ENCODE measurements around the gene DERA. TPM values are rescaled to one million over a fixed set of nuclear protein-coding genes. Genes with fewer than 3 reads are reported as not detected.
A peak's percentile ranks its signal among the peaks of the same experiment; 100 is the strongest.
"Not testable (repeated sequence)": the region's sequence is repeated elsewhere in the genome, so short reads cannot be mapped to it uniquely, and the experiment has no call there.

DERA gene
- total and polyA plus RNA-seq, 4 experiments from 2014 or later = 11.2 to 52.2 (median 18.5) TPM

- no peak overlapping the region for H3K4me3 Mint-ChIP-seq
Observed at GRCh38 chr12:15899282-15899870, 11.8 kb upstream of the DERA start.

GRCh38 chr12:15904378-15904920 is 6.7 kb upstream of the DERA start:
- POLR2A ChIA-PET (ENCODE audit: partially characterized antibody) = no interaction called here

More at GRCh38 chr12:15899282-15899870, 11.8 kb upstream of the DERA start:
- H3K4me1 ChIP-seq (ENCODE audit: insufficient read depth, low read length) = no peaks in the 10 kb centered on the region
- ChIA-PET CTCF (ENCODE audit: partially characterized antibody) (interaction anchor here (0.6 to 3.1 kb wide), 15 partner anchors 9 to 367 kb away, joined by 3 to 42 read pairs (median 6); partner anchors contain the start of genes DERA, EPS8 and STRAP), POLR2A (ENCODE audit: partially characterized antibody) (interaction anchor here (1.3 to 1.9 kb wide), 2 partner anchors 12 to 17 kb away, joined by 3 to 7 read pairs; partner anchors contain the start of genes DERA and STRAP)
- intact Hi-C loops (cut with micrococcal nuclease) = loop anchor here (1.0 to 5.0 kb wide), 5 partner anchors 12 to 367 kb away; partner anchors contain the start of genes DERA, EPS8 and STRAP
- peak in 4 of 5 donors; percentile 32 to 47 (median 34) for DNase-seq
- H3K36me3 Mint-ChIP-seq = peaks cover 34 to 74% of the 10 kb centered on the region in 2 donors
- H3K36me3 ChIP-seq (ENCODE audit: insufficient read depth, low read length) = peaks cover 34% of the 10 kb centered on the region
- peaks cover 7 to 12% (median 8%) of the 10 kb centered on the region in 4 donors for H3K4me1 Mint-ChIP-seq
- H3K9me3 Mint-ChIP-seq = no peaks in the 10 kb centered on the region
- no peaks in the 10 kb centered on the region for H3K27me3 Mint-ChIP-seq
- peak overlapping the region in 5 of 7 donors; percentile 25 to 85 (median 69) for H3K27ac Mint-ChIP-seq
- H3K9me3 ChIP-seq (ENCODE audit: control insufficient read depth in 1 of 2, low read length in 2 of 2) = no peaks in the 10 kb centered on the region
- no peak overlapping the region for H3K4me3 ChIP-seq (ENCODE audit: low read length in 2 of 2)
- H3K27me3 ChIP-seq (ENCODE audit: insufficient read depth, low read length) = no peaks in the 10 kb centered on the region
- no peak overlapping the region for H3K27ac ChIP-seq (ENCODE audit: low read depth, low read length)

GRCh38 chr12:15910468-15910863 is 666 bp upstream of the DERA start:
- H3K36me3 ChIP-seq (ENCODE audit: insufficient read depth, low read length) = no peaks in the 10 kb centered on the region
- Mint-ChIP-seq H3K27me3 (no peaks in the 10 kb centered on the region), H3K27ac (peak overlapping the region; percentile 21 to 91 (median 75)), H3K4me1 (peaks cover 14 to 20% (median 18%) of the 10 kb centered on the region in 4 donors), H3K36me3 (peaks cover 0 to 3% of the 10 kb centered on the region in 2 donors), H3K9me3 (no peaks in the 10 kb centered on the region), H3K4me3 (peak overlapping the region; percentile 66 to 96 (median 92))
- no peaks in the 10 kb centered on the region for H3K9me3 ChIP-seq (ENCODE audit: control insufficient read depth in 1 of 2, low read length in 2 of 2)
- POLR2A ChIA-PET (ENCODE audit: partially characterized antibody) = interaction anchor here (1.1 to 2.6 kb wide), 10 partner anchors 8 to 1141 kb away, joined by 4 to 23 read pairs (median 6); partner anchors contain the start of genes EPS8 and STRAP
- no peak overlapping the region for H3K27ac ChIP-seq (ENCODE audit: low read depth, low read length)
- CTCF ChIA-PET (ENCODE audit: partially characterized antibody) = interaction anchor here (0.6 to 3.6 kb wide), 10 partner anchors 8 to 348 kb away, joined by 3 to 42 read pairs (median 6); partner anchors contain the start of gene STRAP
- peak overlapping the region in 1 of 2 donors; percentile 70 for H3K4me3 ChIP-seq (ENCODE audit: low read length in 2 of 2)
- peaks cover 7% of the 10 kb centered on the region for H3K4me1 ChIP-seq (ENCODE audit: insufficient read depth, low read length)
- no peaks in the 10 kb centered on the region for H3K27me3 ChIP-seq (ENCODE audit: insufficient read depth, low read length)
- intact Hi-C loops (cut with micrococcal nuclease) = loop anchor here (5.0 kb wide), 1 partner anchor 123 kb away; the partner anchor contains the start of gene EPS8
- no peak for DNase-seq

More at GRCh38 chr12:15904378-15904920, 6.7 kb upstream of the DERA start:
- no peak for DNase-seq
- no peaks in the 10 kb centered on the region for H3K9me3 ChIP-seq (ENCODE audit: control insufficient read depth in 1 of 2, low read length in 2 of 2)
- no peak overlapping the region for H3K27ac ChIP-seq (ENCODE audit: low read depth, low read length)
- intact Hi-C loops (cut with micrococcal nuclease) = no loop called here
- peak overlapping the region in 2 of 7 donors; percentile 43 to 44 for H3K27ac Mint-ChIP-seq
- no peak overlapping the region for H3K4me3 Mint-ChIP-seq
- no peaks in the 10 kb centered on the region for H3K4me1 ChIP-seq (ENCODE audit: insufficient read depth, low read length)
- H3K9me3 Mint-ChIP-seq = no peaks in the 10 kb centered on the region
- no peaks in the 10 kb centered on the region for H3K27me3 Mint-ChIP-seq
- no peaks in the 10 kb centered on the region for H3K27me3 ChIP-seq (ENCODE audit: insufficient read depth, low read length)
- CTCF ChIA-PET (ENCODE audit: partially characterized antibody) = no interaction called here
- H3K36me3 Mint-ChIP-seq = peaks cover 24 to 39% of the 10 kb centered on the region in 2 donors
- H3K36me3 ChIP-seq (ENCODE audit: insufficient read depth, low read length) = peaks cover 27% of the 10 kb centered on the region
- peaks cover under 1 to 4% (median 2%) of the 10 kb centered on the region in 4 donors for H3K4me1 Mint-ChIP-seq
- no peak overlapping the region for H3K4me3 ChIP-seq (ENCODE audit: low read length in 2 of 2)

DNA sequence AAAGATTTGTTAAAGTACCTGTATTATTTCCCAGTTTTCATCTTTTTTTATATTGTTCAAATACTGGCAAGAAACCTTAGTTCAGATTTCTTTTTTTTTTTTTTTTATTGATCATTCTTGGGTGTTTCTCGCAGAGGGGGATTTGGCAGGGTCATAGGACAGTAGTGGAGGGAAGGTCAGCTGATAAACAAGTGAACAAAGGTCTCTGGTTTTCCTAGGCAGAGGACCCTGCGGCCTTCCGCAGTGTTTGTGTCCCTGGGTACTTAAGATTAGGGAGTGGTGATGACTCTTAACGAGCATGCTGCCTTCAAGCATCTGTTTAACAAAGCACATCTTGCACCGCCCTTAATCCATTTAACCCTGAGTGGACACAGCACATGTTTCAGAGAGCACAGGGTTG is 799 bp downstream of the DERA start:
- intact Hi-C loops (cut with micrococcal nuclease) = loop anchor here (1.0 to 5.0 kb wide), 3 partner anchors 13 to 125 kb away; partner anchors contain the start of genes EPS8 and STRAP
- H3K27me3 ChIP-seq (ENCODE audit: insufficient read depth, low read length); H3K27me3 Mint-ChIP-seq; DNase-seq; H3K36me3 ChIP-seq (ENCODE audit: insufficient read depth, low read length); H3K4me1 ChIP-seq (ENCODE audit: insufficient read depth, low read length); H3K9me3 Mint-ChIP-seq; H3K9me3 ChIP-seq (ENCODE audit: control insufficient read depth in 1 of 2, low read length in 2 of 2); H3K36me3 Mint-ChIP-seq: not testable (repeated sequence)
- H3K4me3 ChIP-seq (ENCODE audit: low read length in 2 of 2) = peak overlapping the region; percentile 70 to 92
- H3K4me1 Mint-ChIP-seq = peaks cover 15 to 20% (median 18%) of the 10 kb centered on the region in 4 donors
- H3K4me3 Mint-ChIP-seq = peak overlapping the region; percentile 89 to 96 (median 94)
- CTCF ChIA-PET (ENCODE audit: partially characterized antibody) = interaction anchor here (1.2 to 3.6 kb wide), 6 partner anchors 9 to 65 kb away, joined by 3 to 42 read pairs (median 10); partner anchors contain the start of gene STRAP
- POLR2A ChIA-PET (ENCODE audit: partially characterized antibody) = interaction anchor here (1.1 to 2.6 kb wide), 9 partner anchors 11 to 1142 kb away, joined by 3 to 23 read pairs (median 5); partner anchors contain the start of genes EPS8 and STRAP
- peak overlapping the region; percentile 75 for H3K27ac ChIP-seq (ENCODE audit: low read depth, low read length)
- H3K27ac Mint-ChIP-seq = peak overlapping the region; percentile 74 to 96 (median 90)

- H3K9me3 ChIP-seq (ENCODE audit: control insufficient read depth in 1 of 2, low read length in 2 of 2); H3K4me3 Mint-ChIP-seq; DNase-seq; H3K4me3 ChIP-seq (ENCODE audit: low read length in 2 of 2); H3K4me1 ChIP-seq (ENCODE audit: insufficient read depth, low read length); H3K36me3 Mint-ChIP-seq; H3K27me3 ChIP-seq (ENCODE audit: insufficient read depth, low read length); H3K27ac ChIP-seq (ENCODE audit: low read depth, low read length); H3K9me3 Mint-ChIP-seq; H3K27me3 Mint-ChIP-seq; POLR2A ChIA-PET (ENCODE audit: partially characterized antibody); H3K27ac Mint-ChIP-seq; H3K36me3 ChIP-seq (ENCODE audit: insufficient read depth, low read length): not testable (repeated sequence)
- H3K4me1 Mint-ChIP-seq = peaks cover 16 to 27% (median 21%) of the 10 kb centered on the region in 4 donors
- CTCF ChIA-PET (ENCODE audit: partially characterized antibody) = interaction anchor here (0.7 to 3.1 kb wide), 2 partner anchors 12 to 41 kb away, joined by 3 to 14 read pairs; no protein-coding TSS in a partner anchor
- intact Hi-C loops (cut with micrococcal nuclease) = loop anchor here (5.0 kb wide), 1 partner anchor 127 kb away; the partner anchor contains the start of gene EPS8
Observed at GRCh38 chr12:15914131-15914530, 3.0 kb downstream of the DERA start.

- H3K4me3 ChIP-seq (ENCODE audit: low read length in 2 of 2) = no peak overlapping the region
- no peaks in the 10 kb centered on the region for H3K27me3 ChIP-seq (ENCODE audit: insufficient read depth, low read length)
- Mint-ChIP-seq H3K27me3 (no peaks in the 10 kb centered on the region), H3K36me3 (peaks cover 3 to 4% of the 10 kb centered on the region in 2 donors), H3K4me1 (peaks cover 0 to 19% (median 8%) of the 10 kb centered on the region in 4 donors), H3K4me3 (no peak overlapping the region), H3K9me3 (no peaks in the 10 kb centered on the region), H3K27ac (peak overlapping the region in 1 of 7 donors; percentile 63)
- H3K9me3 ChIP-seq (ENCODE audit: control insufficient read depth in 1 of 2, low read length in 2 of 2) = no peaks in the 10 kb centered on the region
- intact Hi-C loops (cut with micrococcal nuclease) = no loop called here
- no peaks in the 10 kb centered on the region for H3K4me1 ChIP-seq (ENCODE audit: insufficient read depth, low read length)
- ChIA-PET POLR2A (ENCODE audit: partially characterized antibody) (no interaction called here), CTCF (ENCODE audit: partially characterized antibody) (interaction anchor here (0.6 kb wide), 1 partner anchor 1546 kb away, joined by 3 read pairs; no protein-coding TSS in a partner anchor)
- no peak overlapping the region for H3K27ac ChIP-seq (ENCODE audit: low read depth, low read length)
- DNase-seq = no peak
- no peaks in the 10 kb centered on the region for H3K36me3 ChIP-seq (ENCODE audit: insufficient read depth, low read length)
Observed at GRCh38 chr12:15918066-15918465, 6.9 kb downstream of the DERA start.

DNA sequence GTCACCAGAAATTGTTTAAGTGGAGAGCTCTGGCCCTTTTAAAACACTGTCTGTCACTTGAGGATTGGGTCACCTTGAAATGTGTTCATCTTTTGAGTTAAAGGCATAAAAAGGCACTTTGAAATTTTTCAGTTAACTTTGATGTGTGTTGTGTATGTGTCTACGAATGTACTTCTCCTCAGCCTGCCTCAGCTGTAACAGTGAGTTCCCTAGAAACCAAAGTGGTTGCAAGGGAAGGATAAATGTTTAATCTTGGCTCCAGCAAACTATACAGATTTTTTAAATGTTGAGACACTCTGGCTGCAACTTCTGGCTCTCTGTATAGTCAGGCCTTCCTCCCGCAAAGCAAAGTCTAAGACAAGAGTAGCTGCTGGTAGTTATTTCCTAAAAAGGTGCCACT is 8.3 kb downstream of the DERA start:
- H3K4me1 ChIP-seq (ENCODE audit: insufficient read depth, low read length) = no peaks in the 10 kb centered on the region
- intact Hi-C loops (cut with micrococcal nuclease) = no loop called here
- no peaks in the 10 kb centered on the region for H3K36me3 ChIP-seq (ENCODE audit: insufficient read depth, low read length)
- Mint-ChIP-seq H3K9me3 (peaks cover 0 to 3% (median 0%) of the 10 kb centered on the region in 8 donors), H3K4me1 (peaks cover 0 to 19% (median 8%) of the 10 kb centered on the region in 4 donors), H3K27me3 (no peaks in the 10 kb centered on the region), H3K36me3 (peaks cover 3 to 4% of the 10 kb centered on the region in 2 donors), H3K4me3 (no peak overlapping the region), H3K27ac (peak overlapping the region in 1 of 7 donors; percentile 19)
- H3K9me3 ChIP-seq (ENCODE audit: control insufficient read depth in 1 of 2, low read length in 2 of 2) = no peaks in the 10 kb centered on the region
- no peak overlapping the region for H3K4me3 ChIP-seq (ENCODE audit: low read length in 2 of 2)
- ChIA-PET CTCF (ENCODE audit: partially characterized antibody) (interaction anchor here (1.6 kb wide), 1 partner anchor 20 kb away, joined by 6 read pairs; no protein-coding TSS in a partner anchor), POLR2A (ENCODE audit: partially characterized antibody) (no interaction called here)
- no peak for DNase-seq
- H3K27me3 ChIP-seq (ENCODE audit: insufficient read depth, low read length) = no peaks in the 10 kb centered on the region
- no peak overlapping the region for H3K27ac ChIP-seq (ENCODE audit: low read depth, low read length)

All from CD4-positive, alpha-beta memory T cell (primary cell).